Retinal pigment epithelial cell (primary cell): ENCODE measurements around the gene MED13L.

ENCODE experiments used
- DNase-seq: peaks from one replicate; pipeline ENCODE4 v3.0.0-alpha.2; 2010; ENCODE audit warnings: low read depth
- H3K4me3 ChIP-seq: 2 replicates; pipeline ENCODE4 v1.5.1; 2011; ENCODE audit warnings: mild to moderate bottlenecking, low read length, control low read depth, moderate library complexity
- TF ChIP-seq, protein P1 (sequence below): conservative IDR thresholded peaks from 2 replicates; pipeline ENCODE4 v1.5.1; 2011; ENCODE audit warnings: low read depth, low read length, control low read depth, inconsistent platforms

The MED13L gene

DNA sequence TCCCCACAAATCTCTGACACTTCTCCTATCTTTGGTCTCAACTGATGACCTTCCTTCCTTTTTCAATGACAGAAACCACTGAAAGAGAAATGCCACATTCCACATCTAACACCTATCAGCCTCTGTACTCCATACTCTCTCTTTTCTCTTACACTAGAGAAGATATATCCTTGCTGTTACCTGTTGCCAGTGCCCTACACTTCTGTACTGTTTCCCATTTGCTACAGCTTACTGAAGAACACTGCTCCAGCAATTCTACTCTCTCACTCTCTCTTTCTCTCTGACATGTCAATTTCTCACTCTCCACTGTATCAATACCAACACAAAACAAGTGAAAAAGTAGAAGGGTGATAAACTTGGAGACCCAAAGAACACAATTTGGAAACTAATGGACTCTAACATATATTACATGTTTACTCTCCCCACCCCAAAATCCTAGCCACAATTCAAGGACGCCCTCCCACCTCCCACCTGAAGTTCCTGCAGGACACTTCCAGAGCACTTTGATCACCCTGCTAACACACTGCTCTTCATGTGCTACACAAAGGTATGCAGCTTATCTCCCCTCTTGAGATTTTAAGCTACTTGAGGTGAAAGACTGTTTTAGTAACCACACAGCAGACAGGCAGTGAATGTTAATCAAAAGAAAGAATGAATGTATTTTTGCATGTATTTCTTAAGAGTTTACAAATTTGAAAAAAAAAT, 95.0 kb downstream of the MED13L start:
- no peak for DNase-seq
- TF ChIP-seq, protein P1, sequence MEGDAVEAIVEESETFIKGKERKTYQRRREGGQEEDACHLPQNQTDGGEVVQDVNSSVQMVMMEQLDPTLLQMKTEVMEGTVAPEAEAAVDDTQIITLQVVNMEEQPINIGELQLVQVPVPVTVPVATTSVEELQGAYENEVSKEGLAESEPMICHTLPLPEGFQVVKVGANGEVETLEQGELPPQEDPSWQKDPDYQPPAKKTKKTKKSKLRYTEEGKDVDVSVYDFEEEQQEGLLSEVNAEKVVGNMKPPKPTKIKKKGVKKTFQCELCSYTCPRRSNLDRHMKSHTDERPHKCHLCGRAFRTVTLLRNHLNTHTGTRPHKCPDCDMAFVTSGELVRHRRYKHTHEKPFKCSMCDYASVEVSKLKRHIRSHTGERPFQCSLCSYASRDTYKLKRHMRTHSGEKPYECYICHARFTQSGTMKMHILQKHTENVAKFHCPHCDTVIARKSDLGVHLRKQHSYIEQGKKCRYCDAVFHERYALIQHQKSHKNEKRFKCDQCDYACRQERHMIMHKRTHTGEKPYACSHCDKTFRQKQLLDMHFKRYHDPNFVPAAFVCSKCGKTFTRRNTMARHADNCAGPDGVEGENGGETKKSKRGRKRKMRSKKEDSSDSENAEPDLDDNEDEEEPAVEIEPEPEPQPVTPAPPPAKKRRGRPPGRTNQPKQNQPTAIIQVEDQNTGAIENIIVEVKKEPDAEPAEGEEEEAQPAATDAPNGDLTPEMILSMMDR = no peak

DNA sequence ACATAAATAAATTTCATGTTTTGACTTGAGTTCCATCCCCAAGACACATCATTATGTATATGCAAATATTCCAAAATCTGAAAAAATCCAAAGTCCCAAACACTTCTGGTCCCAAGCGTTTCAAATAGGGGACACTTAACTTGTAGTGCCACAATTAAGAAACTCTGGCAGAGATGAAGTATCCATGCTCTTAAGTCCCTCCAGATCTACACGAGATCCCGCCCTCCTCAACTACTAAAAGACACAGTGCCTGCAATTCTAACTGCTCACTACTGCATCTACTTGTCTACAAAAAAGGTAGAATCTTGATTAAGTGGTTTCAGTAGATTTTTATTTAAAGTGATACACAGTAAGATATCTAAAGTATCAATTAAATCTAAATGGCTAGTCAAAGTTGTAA, 97.0 kb downstream of the MED13L start:
- DNase-seq = no peak
- no peak overlapping the region for H3K4me3 ChIP-seq
- TF ChIP-seq, protein P1 = no peak

More for the DNA sequence above, 95.0 kb downstream of the MED13L start:
- H3K4me3 ChIP-seq = no peak overlapping the region

DNA sequence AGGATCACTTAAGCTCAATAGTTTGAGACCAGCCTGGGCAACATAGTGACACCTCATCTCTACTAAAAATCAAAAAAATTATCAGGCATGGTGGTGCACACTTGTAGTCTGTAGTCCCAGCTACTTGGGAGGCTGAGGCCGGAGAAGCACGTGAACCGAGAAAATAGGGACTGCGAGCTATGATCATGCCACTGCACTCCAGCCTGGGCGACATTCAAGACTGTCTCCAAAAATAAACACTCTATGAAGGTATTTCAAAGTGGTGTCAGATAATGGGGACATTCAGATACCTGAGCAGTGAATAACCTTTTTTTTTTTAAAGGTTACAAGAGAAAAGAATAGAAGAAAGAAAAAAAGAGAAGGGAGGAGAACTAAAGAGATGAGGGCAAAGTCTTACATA, 98.1 kb downstream of the MED13L start:
- TF ChIP-seq, protein P1 = no peak

DNA sequence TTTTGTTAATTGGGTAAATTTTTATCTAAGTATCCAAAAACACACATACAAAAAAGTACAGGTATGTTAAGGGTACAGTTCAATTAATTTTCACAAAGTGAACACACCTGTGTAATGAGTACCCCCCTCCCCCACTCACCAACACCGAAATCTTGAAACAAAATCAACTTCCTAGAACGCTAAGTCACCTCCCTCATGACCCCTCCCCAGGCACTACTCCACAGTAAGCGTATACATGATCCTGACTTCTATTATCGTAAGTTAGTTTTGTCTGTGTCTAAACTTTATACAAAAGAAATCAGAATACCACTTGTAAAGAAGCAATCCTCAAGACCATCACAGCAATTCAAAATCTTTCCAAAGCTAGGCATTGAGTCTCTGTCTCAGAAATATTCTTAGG, 100.5 kb downstream of the MED13L start:
- TF ChIP-seq, protein P1 = no peak
- no peak for DNase-seq
- no peak overlapping the region for H3K4me3 ChIP-seq

More for the DNA sequence above, 98.1 kb downstream of the MED13L start:
- no peak for DNase-seq
- H3K4me3 ChIP-seq = no peak overlapping the region

DNA sequence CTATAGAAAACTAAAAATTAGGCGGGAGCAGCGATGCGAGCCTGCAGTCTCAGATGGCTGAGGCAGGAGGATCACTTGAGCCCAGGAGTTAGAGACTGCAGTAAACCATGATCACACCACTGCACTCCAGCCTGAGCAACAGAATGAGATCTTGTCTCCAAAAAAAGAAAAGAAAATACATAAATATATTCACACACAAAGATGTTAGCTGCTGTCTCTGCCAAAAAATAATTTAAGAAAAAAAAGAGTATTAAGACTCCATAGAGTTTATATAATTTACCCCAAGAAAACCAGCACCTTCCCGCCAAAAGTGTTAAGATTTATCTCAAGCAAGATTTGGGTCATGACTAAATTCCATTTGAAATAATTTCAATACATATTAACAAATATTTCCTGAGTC, 102.6 kb downstream of the MED13L start:
- no peak for DNase-seq
- TF ChIP-seq, protein P1 = no peak
- no peak overlapping the region for H3K4me3 ChIP-seq

DNA sequence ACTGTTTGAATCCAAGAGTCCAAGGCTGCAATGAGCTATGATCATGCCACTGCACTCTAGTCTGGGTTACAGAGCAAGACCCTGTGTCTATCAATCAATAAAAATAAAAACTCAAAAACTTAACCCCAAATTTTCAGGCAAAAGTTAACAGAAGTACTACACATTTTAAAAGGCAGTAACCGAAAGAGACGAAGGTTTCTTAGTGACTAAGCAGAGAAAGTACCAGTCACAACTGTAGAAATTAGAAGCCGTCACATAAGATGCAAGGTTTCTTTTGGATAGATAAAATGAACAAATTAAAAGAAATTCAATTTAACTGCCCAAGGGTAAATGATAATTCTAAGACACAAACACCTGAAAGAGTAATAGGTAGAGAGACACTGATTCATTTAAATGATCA, 103.5 kb downstream of the MED13L start:
- TF ChIP-seq, protein P1 = no peak
- no peak overlapping the region for H3K4me3 ChIP-seq
- DNase-seq = no peak

DNA sequence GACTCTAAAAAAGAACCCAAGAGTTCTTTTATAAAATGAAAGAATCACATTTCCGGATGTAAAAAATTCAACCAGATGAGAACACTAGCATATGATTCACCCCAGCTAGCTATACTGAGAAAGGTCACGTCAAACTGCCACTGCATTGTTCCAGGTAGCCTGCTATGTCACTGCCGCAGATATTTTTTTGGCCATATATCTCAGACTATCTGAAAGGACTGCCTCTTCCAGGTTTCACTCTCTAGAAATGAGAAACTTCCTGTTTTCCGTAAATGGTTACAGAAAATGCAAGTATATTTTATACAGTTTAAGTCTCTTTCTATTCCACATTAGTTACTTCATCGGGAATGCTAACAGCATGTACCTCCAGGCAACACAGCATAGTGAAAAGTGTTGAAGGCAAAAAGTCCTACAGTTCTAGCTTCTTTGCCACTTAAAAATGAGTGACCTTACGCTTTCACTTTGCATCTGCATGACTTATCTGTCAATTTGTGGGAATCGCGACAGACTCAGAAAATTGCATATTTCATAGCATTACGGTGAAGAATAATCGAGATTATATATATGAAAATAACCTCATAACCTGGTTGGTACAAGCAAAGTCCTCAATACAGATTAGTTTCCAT, 105.2 kb downstream of the MED13L start:
- DNase-seq = no peak
- TF ChIP-seq, protein P1 = no peak
- no peak overlapping the region for H3K4me3 ChIP-seq
